ENCODE results near the gene KRT26.

DNA sequence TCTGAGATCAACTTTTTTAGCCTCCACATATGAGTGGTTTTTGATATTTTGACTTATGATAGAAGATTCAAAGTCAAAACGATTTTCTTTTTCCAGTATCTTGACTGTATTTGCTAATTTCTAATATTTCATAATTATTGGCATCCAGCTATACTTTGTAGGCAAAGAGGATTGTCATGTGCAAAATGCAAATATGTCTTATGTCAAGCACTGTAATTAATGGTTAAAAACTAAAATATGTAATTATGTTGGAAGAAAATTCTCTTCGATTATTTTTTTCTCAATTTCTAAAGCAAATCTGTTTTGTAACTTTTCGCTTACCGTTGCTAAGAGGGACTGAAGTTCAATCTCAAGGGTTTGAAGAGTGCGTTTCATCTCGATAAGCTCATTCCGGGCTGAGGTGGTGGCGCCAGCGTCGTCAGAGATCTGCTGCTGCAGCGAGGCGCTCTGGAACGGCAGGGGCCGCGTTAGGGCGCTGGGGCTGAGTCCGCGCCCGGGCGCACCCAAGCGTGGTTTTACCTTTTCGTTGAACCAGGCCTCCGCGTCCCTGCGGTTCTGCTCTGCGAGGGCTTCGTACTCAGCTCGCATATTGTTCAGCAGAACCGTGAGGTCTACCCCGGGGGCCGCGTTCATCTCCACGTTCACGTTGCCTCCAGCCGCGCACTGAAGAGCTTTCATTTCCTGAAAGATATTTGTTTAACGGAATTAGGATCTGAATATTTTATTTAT, 7.3 kb upstream of the KRT26 start:
- TF ChIP-seq FOXA1 (IDR thresholded peaks at IDR 0.05) (no peak), ELF4 (IDR thresholded peaks at IDR 0.05) (no peak), ARNT (IDR thresholded peaks at IDR 0.05) (no peak), TARDBP (IDR thresholded peaks at IDR 0.05) (no peak), SUZ12 (IDR thresholded peaks at IDR 0.05) (no peak), FOXM1 (IDR thresholded peaks at IDR 0.05; ENCODE audit: borderline replicate concordance) (no peak), NFRKB (IDR thresholded peaks at IDR 0.05) (no peak), LEF1 (IDR thresholded peaks at IDR 0.05; ENCODE audit: borderline replicate concordance) (no peak)
